Memory B cell (primary cell): ENCODE results near the gene GRK2.
"Not testable (repeated sequence)": the region's sequence is repeated elsewhere in the genome, so short reads cannot be mapped to it uniquely, and the experiment has no call there.

ENCODE experiments used
- ATAC-seq: fragments of 150-1000 bp; cut with Tn5 transposase; 2 replicates; pipeline ENCODE4 v1.10.0; 2021; ENCODE audit warnings: low read depth, mild to moderate bottlenecking, moderate library complexity
- DNase-seq, 2 donors: peaks; one replicate each; pipeline ENCODE4 v3.0.0; 2022; ENCODE audit warnings: low spot score in 2 of 2
- H3K27ac Mint-ChIP-seq: one replicate; pipeline ENCODE4 v1.8.0; 2022; ENCODE audit warnings: mild to moderate bottlenecking, moderate library complexity, mixed read lengths
- H3K27me3 Mint-ChIP-seq: one replicate; pipeline ENCODE4 v1.8.0; 2022; ENCODE audit warnings: mixed read lengths
- H3K36me3 Mint-ChIP-seq: one replicate; pipeline ENCODE4 v1.8.0; 2022; ENCODE audit warnings: mild to moderate bottlenecking, mixed read lengths
- H3K4me1 Mint-ChIP-seq: one replicate; pipeline ENCODE4 v1.8.0; 2022; ENCODE audit warnings: mixed read lengths
- H3K4me3 Mint-ChIP-seq: one replicate; pipeline ENCODE4 v1.8.0; 2022; ENCODE audit warnings: mild to moderate bottlenecking, moderate library complexity, mixed read lengths
- H3K9me3 Mint-ChIP-seq: one replicate; pipeline ENCODE4 v1.8.0; 2022; ENCODE audit warnings: mixed read lengths

The GRK2 gene

GRCh38 chr11:67311051-67311555 lies 44.8 kb downstream of the GRK2 start:
- ATAC-seq (no peak), DNase-seq (no peak)
- Mint-ChIP-seq H3K4me3 (no peak overlapping the region), H3K9me3 (no peaks in the 10 kb centered on the region), H3K36me3 (no peaks in the 10 kb centered on the region), H3K4me1 (peaks cover 7% of the 10 kb centered on the region), H3K27me3 (no peaks in the 10 kb centered on the region), H3K27ac (no peak overlapping the region)

- no peaks in the 10 kb centered on the region for H3K36me3 Mint-ChIP-seq
- no peak overlapping the region for H3K27ac Mint-ChIP-seq
- H3K27me3 Mint-ChIP-seq: no peaks in the 10 kb centered on the region
- H3K9me3 Mint-ChIP-seq: no peaks in the 10 kb centered on the region
- DNase-seq (no peak), ATAC-seq (no peak)
- no peak overlapping the region for H3K4me3 Mint-ChIP-seq
- peaks cover 7% of the 10 kb centered on the region for H3K4me1 Mint-ChIP-seq
Measured at GRCh38 chr11:67311556-67312082, 45.3 kb downstream of the GRK2 start.

- Mint-ChIP-seq H3K27me3 (no peaks in the 10 kb centered on the region), H3K9me3 (no peaks in the 10 kb centered on the region), H3K4me1 (peaks cover 7% of the 10 kb centered on the region), H3K36me3 (no peaks in the 10 kb centered on the region), H3K4me3 (no peak overlapping the region), H3K27ac (peak overlapping the region; percentile 39)
- DNase-seq (no peak), ATAC-seq (no peak)
Measured at GRCh38 chr11:67312187-67313021, 46.1 kb downstream of the GRK2 start.

- Mint-ChIP-seq H3K4me3 (no peak overlapping the region), H3K9me3 (no peaks in the 10 kb centered on the region), H3K4me1 (peaks cover 12% of the 10 kb centered on the region), H3K27me3 (no peaks in the 10 kb centered on the region), H3K27ac (no peak overlapping the region), H3K36me3 (no peaks in the 10 kb centered on the region)
- ATAC-seq (no peak), DNase-seq (no peak)
Measured at GRCh38 chr11:67313125-67313890, 47.0 kb downstream of the GRK2 start.

- Mint-ChIP-seq H3K4me1 (peaks cover 15% of the 10 kb centered on the region), H3K27me3 (no peaks in the 10 kb centered on the region), H3K36me3 (no peaks in the 10 kb centered on the region), H3K4me3 (no peak overlapping the region), H3K27ac (peak overlapping the region; percentile 39), H3K9me3 (no peaks in the 10 kb centered on the region)
- ATAC-seq: no peak
- DNase-seq: no peak
Measured at GRCh38 chr11:67314218-67314617, 47.9 kb downstream of the GRK2 start.

- Mint-ChIP-seq H3K4me3 (peak overlapping the region; percentile 22), H3K4me1 (peaks cover 16% of the 10 kb centered on the region), H3K9me3 (no peaks in the 10 kb centered on the region), H3K27ac (no peak overlapping the region), H3K27me3 (no peaks in the 10 kb centered on the region), H3K36me3 (no peaks in the 10 kb centered on the region)
- no peak for DNase-seq
- no peak for ATAC-seq
Measured at GRCh38 chr11:67315325-67315909, 49.1 kb downstream of the GRK2 start.

GRCh38 chr11:67316882-67317204 lies 50.6 kb downstream of the GRK2 start:
- no peaks in the 10 kb centered on the region for H3K9me3 Mint-ChIP-seq
- ATAC-seq (no peak), DNase-seq (no peak)
- H3K4me3 Mint-ChIP-seq: peak overlapping the region; percentile 99
- H3K36me3 Mint-ChIP-seq: no peaks in the 10 kb centered on the region
- H3K4me1 Mint-ChIP-seq: peaks cover 16% of the 10 kb centered on the region
- no peaks in the 10 kb centered on the region for H3K27me3 Mint-ChIP-seq
- no peak overlapping the region for H3K27ac Mint-ChIP-seq

GRCh38 chr11:67317205-67317887 lies 51.1 kb downstream of the GRK2 start:
- peak overlapping the region; percentile 99 for H3K4me3 Mint-ChIP-seq
- peak; percentile 86 for ATAC-seq

GRCh38 chr11:67317888-67318555 lies 51.7 kb downstream of the GRK2 start:
- DNase-seq (no peak), ATAC-seq (peak; percentile 33)
- no peaks in the 10 kb centered on the region for H3K9me3 Mint-ChIP-seq
- no peaks in the 10 kb centered on the region for H3K27me3 Mint-ChIP-seq
- H3K4me1 Mint-ChIP-seq: peaks cover 10% of the 10 kb centered on the region
- H3K4me3 Mint-ChIP-seq: peak overlapping the region; percentile 99
- H3K27ac Mint-ChIP-seq: peak overlapping the region; percentile 90
- no peaks in the 10 kb centered on the region for H3K36me3 Mint-ChIP-seq

More at GRCh38 chr11:67317205-67317887, 51.1 kb downstream of the GRK2 start:
- Mint-ChIP-seq H3K9me3 (no peaks in the 10 kb centered on the region), H3K27me3 (no peaks in the 10 kb centered on the region), H3K4me1 (peaks cover 15% of the 10 kb centered on the region), H3K36me3 (no peaks in the 10 kb centered on the region), H3K27ac (peak overlapping the region; percentile 90)
- DNase-seq: peak; percentile 98

GRCh38 chr11:67318876-67319275 lies 52.6 kb downstream of the GRK2 start:
- not testable (repeated sequence) for H3K27me3 Mint-ChIP-seq, DNase-seq, H3K27ac Mint-ChIP-seq, ATAC-seq, H3K36me3 Mint-ChIP-seq, H3K4me1 Mint-ChIP-seq, H3K9me3 Mint-ChIP-seq
- H3K4me3 Mint-ChIP-seq: peak overlapping the region; percentile 99

- H3K4me3 Mint-ChIP-seq: no peak overlapping the region
- no peak overlapping the region for H3K27ac Mint-ChIP-seq
- H3K9me3 Mint-ChIP-seq: no peaks in the 10 kb centered on the region
- H3K36me3 Mint-ChIP-seq: no peaks in the 10 kb centered on the region
- H3K27me3 Mint-ChIP-seq: no peaks in the 10 kb centered on the region
- peaks cover 9% of the 10 kb centered on the region for H3K4me1 Mint-ChIP-seq
- ATAC-seq (no peak), DNase-seq (no peak)
Measured at GRCh38 chr11:67320011-67320410, 53.7 kb downstream of the GRK2 start.

- H3K9me3 Mint-ChIP-seq: no peaks in the 10 kb centered on the region
- no peak overlapping the region for H3K4me3 Mint-ChIP-seq
- DNase-seq: no peak
Measured at GRCh38 chr11:67320691-67321090, 54.4 kb downstream of the GRK2 start.

GRCh38 chr11:67321313-67321871 lies 55.1 kb downstream of the GRK2 start:
- no peak for DNase-seq
- Mint-ChIP-seq H3K36me3 (peaks cover 1% of the 10 kb centered on the region), H3K9me3 (no peaks in the 10 kb centered on the region), H3K27ac (no peak overlapping the region), H3K4me1 (peaks cover 9% of the 10 kb centered on the region), H3K4me3 (no peak overlapping the region), H3K27me3 (no peaks in the 10 kb centered on the region)
- ATAC-seq: no peak

More at GRCh38 chr11:67320691-67321090, 54.4 kb downstream of the GRK2 start:
- ATAC-seq: no peak
- Mint-ChIP-seq H3K27me3 (no peaks in the 10 kb centered on the region), H3K4me1 (peaks cover 9% of the 10 kb centered on the region), H3K27ac (no peak overlapping the region), H3K36me3 (no peaks in the 10 kb centered on the region)
